GM12878 (cell line): ENCODE data around the gene FAM53B. TPM values are rescaled to one million over a fixed set of nuclear protein-coding genes. Genes with fewer than 3 reads are reported as not detected.

Experiments used
- ATAC-seq: fragments of 200-7000 bp; cut with Tn5 transposase; 3 replicates; pipeline ENCODE4 v1.9.1; 2020; ENCODE audit warnings: mild to moderate bottlenecking, moderate library complexity
- BruUV-seq: library from RNA; stranded (reverse); fragments of 400-500 nt; replicated peaks from 2 replicates; lab custom pipeline; 2021; lab: Mats Ljungman, UMichigan
- CTCF ChIA-PET: fragments of 300-600 bp; sonication (Branson Sonifier 250); formaldehyde crosslinking; extraction: SDS; loops from one replicate; lab custom pipeline; 2021; ENCODE audit warnings: inconsistent platforms; lab: Yijun Ruan, JAX
- POLR2A ChIA-PET: fragments of 350-600 bp; formaldehyde crosslinking; extraction: SDS; loops from one replicate; lab custom pipeline; 2021; ENCODE audit warnings: inconsistent platforms; lab: Charles Lee
- RAD21 ChIA-PET: fragments of 300-600 bp; sonication (Branson Sonifier 250); formaldehyde crosslinking; loops from one replicate; lab custom pipeline; 2023; ENCODE audit warnings: antibody characterized with exemption; ENCODE audit not compliant: unreplicated experiment; lab: Charles Lee
- SMC1A ChIA-PET: fragments of 300-600 bp; sonication (Branson Sonifier 250); formaldehyde crosslinking; loops from one replicate; lab custom pipeline; 2023; ENCODE audit not compliant: unreplicated experiment, uncharacterized antibody; lab: Charles Lee
- DNase-seq: peaks from one replicate; pipeline ENCODE4 v3.0.0-alpha.2; 2011; ENCODE audit warnings: low read depth, low spot score
- FAIRE-seq: peaks from 3 replicates; lab custom pipeline; 2011; peaks lifted over from hg19 to GRCh38; lab: Jason Lieb, UNC
- H2AFZ ChIP-seq: 2 replicates; pipeline ENCODE4 v1.6.0; 2011; ENCODE audit warnings: low read depth, low read length, control low read depth; ENCODE audit not compliant: control insufficient read depth
- H3K27ac ChIP-seq: 2 replicates; pipeline ENCODE4 v1.5.1; 2011; ENCODE audit warnings: control low read depth; ENCODE audit not compliant: control insufficient read depth, insufficient read depth
- H3K27me3 ChIP-seq, 2 experiments: replicated peaks in 1 of 2; 2 replicates each; pipeline versions ENCODE4 v1.6.0 to v1.6.1; 2011; ENCODE audit warnings: low read length in 1 of 2; ENCODE audit not compliant: control insufficient read depth in 2 of 2, insufficient read depth in 2 of 2
- H3K36me3 ChIP-seq, 2 experiments: 2 replicates each; pipeline ENCODE4 v1.5.1; 2011; ENCODE audit warnings: low read length in 1 of 2; ENCODE audit not compliant: control insufficient read depth in 2 of 2, insufficient read depth in 2 of 2
- H3K4me1 ChIP-seq: 2 replicates; pipeline ENCODE4 v1.6.1; 2011; ENCODE audit warnings: mild to moderate bottlenecking, low read length, moderate library complexity, mixed read lengths; ENCODE audit not compliant: control insufficient read depth, insufficient read depth
- H3K4me2 ChIP-seq: 2 replicates; pipeline ENCODE4 v1.6.0; 2011; ENCODE audit warnings: control low read depth; ENCODE audit not compliant: control insufficient read depth, insufficient read depth
- H3K4me3 ChIP-seq: fragments of 200-600 bp; sonication (generic); 2 replicates; pipeline ENCODE4 v1.5.1; 2016
- H3K79me2 ChIP-seq: 2 replicates; pipeline ENCODE4 v1.6.0; 2011; ENCODE audit warnings: low read length; ENCODE audit not compliant: control insufficient read depth, insufficient read depth
- H3K9ac ChIP-seq: 2 replicates; pipeline ENCODE4 v1.8.0; 2011; ENCODE audit warnings: low read length, control low read depth, mixed read lengths; ENCODE audit not compliant: control insufficient read depth, insufficient read depth
- H3K9me3 ChIP-seq: replicated peaks from 3 replicates; pipeline ENCODE4 v1.5.1; 2011; ENCODE audit warnings: mild to moderate bottlenecking, low read length; ENCODE audit not compliant: control insufficient read depth, insufficient read depth
- H4K20me1 ChIP-seq: 2 replicates; pipeline ENCODE4 v1.6.0; 2011; ENCODE audit not compliant: control insufficient read depth, insufficient read depth
- BHLHE40 ChIP-seq, 2 experiments: fragments of 450-650 bp in 1 of 2; IDR thresholded peaks; 2 replicates each; pipeline ENCODE4 v1.6.1; 2011 to 2017; ENCODE audit warnings: low read depth in 2 of 2, borderline replicate concordance in 1 of 2, improper control_type of control experiment in 1 of 2, low read length in 1 of 2, mild to moderate bottlenecking in 1 of 2
- CEBPB ChIP-seq, 2 experiments: fragments of 150-350 bp in 1 of 2; IDR thresholded peaks; 2 replicates each; pipeline ENCODE4 v1.6.1; 2012 to 2014; ENCODE audit warnings: low read depth in 2 of 2, low read length in 2 of 2, borderline replicate concordance in 1 of 2, inconsistent platforms in 1 of 2
- CHD1 ChIP-seq: IDR thresholded peaks from 2 replicates; pipeline ENCODE4 v1.6.1; 2012; ENCODE audit warnings: low read depth, low read length, improper control_type of control experiment
- FOXK2 ChIP-seq: fragments of 450-650 bp; IDR thresholded peaks from 2 replicates; pipeline ENCODE4 v1.6.1; 2017; ENCODE audit warnings: mild to moderate bottlenecking, moderate library complexity
- FOXM1 ChIP-seq: IDR thresholded peaks from 2 replicates; pipeline ENCODE4 v1.6.1; 2012; ENCODE audit warnings: low read depth, mild to moderate bottlenecking, inconsistent platforms, low read length, moderate library complexity
- NFXL1 ChIP-seq: fragments of 450-650 bp; IDR thresholded peaks from 2 replicates; pipeline ENCODE4 v1.6.1; 2017; ENCODE audit warnings: antibody characterized with exemption, mild to moderate bottlenecking, borderline replicate concordance
- NR2C1 ChIP-seq: fragments of 450-650 bp; IDR thresholded peaks from 2 replicates; pipeline ENCODE4 v1.6.1; 2017; ENCODE audit warnings: antibody characterized with exemption, mild to moderate bottlenecking, moderate library complexity
- POU2F2 ChIP-seq: IDR thresholded peaks from 3 replicates; pipeline ENCODE4 v1.6.1; 2011; ENCODE audit warnings: low read depth, mild to moderate bottlenecking, low read length, borderline replicate concordance
- RUNX3 ChIP-seq: IDR thresholded peaks from 2 replicates; pipeline ENCODE4 v1.6.1; 2012; ENCODE audit warnings: low read length, inconsistent platforms
- TCF12 ChIP-seq: IDR thresholded peaks from 2 replicates; pipeline ENCODE4 v1.6.1; 2011; ENCODE audit warnings: low read depth, mild to moderate bottlenecking, low read length
- ZNF274 ChIP-seq: IDR thresholded peaks from one replicate; pipeline ENCODE4 v1.8.0; 2011; ENCODE audit not compliant: insufficient read length, insufficient read depth
- WGBS: methylation state at CpG from one replicate; pipeline ENCODE4 v1.1.6; 2016; ENCODE audit warnings: low lambda C conversion rate; ENCODE audit not compliant: insufficient replicate concordance, insufficient coverage; ENCODE audit errors: missing lambda C conversion rate; 5-methylcytosine and 5-hydroxymethylcytosine counted together
- in situ Hi-C: fragments of 300-500 bp; cut with MboI; formaldehyde crosslinking; loops from 9 replicates; pipeline ENCODE4 v1.14.3; 2018; ENCODE audit warnings: mixed read lengths
- intact Hi-C: fragments of 100-400 bp; cut with micrococcal nuclease; formaldehyde crosslinking; loops from one replicate; pipeline ENCODE4 v1.14.2; 2022; ENCODE audit not compliant: unreplicated experiment
- polyA plus RNA-seq, 11 experiments: library from polyadenylated mRNA; depleted of rRNA in 4 of 11; unstranded in 6 of 11; stranded (reverse) in 5 of 11; fragments of >200 nt; fragmentation: Nextera tagmentation in 4 of 11; fragmentation: Illumina TruSeq in 1 of 11; extraction: Ambion mirVana in 4 of 11; extraction: Trizol in 1 of 11; gene quantifications; 1 replicate in 1 of 11; 2 replicates in 10 of 11; pipeline versions ENCODE4 v1.2.1 to v1.2.3, GENCODE V29; 2011 to 2016; ENCODE audit warnings: inconsistent platforms in 2 of 11, missing spikeins in 2 of 11, low read depth in 1 of 11
- total RNA-seq, 4 experiments: library from RNA; depleted of rRNA in 3 of 4; stranded (reverse); fragments of >200 nt in 3 of 4; fragmentation: Illumina TruSeq in 1 of 4; extraction: Trizol in 1 of 4; gene quantifications; 2 replicates each; pipeline versions ENCODE4 v1.2.1 to v1.2.3, GENCODE V29; 2013 to 2021
- TF ChIP-seq, protein P1 (sequence below): fragments of 450-650 bp; IDR thresholded peaks from 2 replicates; pipeline ENCODE4 v1.6.1; 2016; ENCODE audit warnings: mild to moderate bottlenecking
- TF ChIP-seq, protein P2 (sequence below): fragments of 450-650 bp; formaldehyde crosslinking; IDR thresholded peaks from 2 replicates; pipeline ENCODE4 v1.4.0; 2020; ENCODE audit warnings: mild to moderate bottlenecking, moderate library complexity
- TF ChIP-seq, protein P3 (sequence below): fragments of 450-650 bp; IDR thresholded peaks from 2 replicates; pipeline ENCODE4 v1.6.1; 2018; ENCODE audit warnings: borderline replicate concordance, mild to moderate bottlenecking; ENCODE audit not compliant: partially characterized antibody

Gene FAM53B
- total and polyA plus RNA-seq, 10 of the 15 experiments (the other 5 are each of a cell fraction or from before 2014, with no cell fraction given) = 0.05 to 26.3 (median 8.1) TPM

DNA sequence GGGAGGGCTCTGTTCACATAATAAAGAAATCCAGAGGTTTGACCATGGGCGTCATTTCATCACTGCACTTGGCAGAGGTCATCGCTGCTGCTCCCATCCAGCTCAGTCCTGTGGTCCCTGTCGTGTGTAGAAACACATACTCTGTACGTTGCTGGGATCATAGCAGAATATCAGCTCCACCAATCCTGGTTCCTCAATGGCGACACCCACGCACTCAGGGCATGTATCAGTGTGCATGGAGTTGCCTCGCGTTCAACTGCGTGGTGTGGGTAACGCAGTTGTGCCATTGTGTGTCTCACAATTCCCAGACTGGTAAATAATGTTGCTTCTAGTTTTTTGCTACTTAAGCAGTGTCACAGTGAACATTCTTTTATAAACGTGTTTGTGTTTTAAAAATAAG lies 171.4 kb downstream of the FAM53B start (continued):
- TF ChIP-seq, protein P1, sequence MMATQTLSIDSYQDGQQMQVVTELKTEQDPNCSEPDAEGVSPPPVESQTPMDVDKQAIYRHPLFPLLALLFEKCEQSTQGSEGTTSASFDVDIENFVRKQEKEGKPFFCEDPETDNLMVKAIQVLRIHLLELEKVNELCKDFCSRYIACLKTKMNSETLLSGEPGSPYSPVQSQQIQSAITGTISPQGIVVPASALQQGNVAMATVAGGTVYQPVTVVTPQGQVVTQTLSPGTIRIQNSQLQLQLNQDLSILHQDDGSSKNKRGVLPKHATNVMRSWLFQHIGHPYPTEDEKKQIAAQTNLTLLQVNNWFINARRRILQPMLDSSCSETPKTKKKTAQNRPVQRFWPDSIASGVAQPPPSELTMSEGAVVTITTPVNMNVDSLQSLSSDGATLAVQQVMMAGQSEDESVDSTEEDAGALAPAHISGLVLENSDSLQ = no peak
- no peak for TF ChIP-seq NR2C1
- no peak for TF ChIP-seq ZNF274
- no peak for TF ChIP-seq FOXM1
- TF ChIP-seq CHD1 = no peak

DNA sequence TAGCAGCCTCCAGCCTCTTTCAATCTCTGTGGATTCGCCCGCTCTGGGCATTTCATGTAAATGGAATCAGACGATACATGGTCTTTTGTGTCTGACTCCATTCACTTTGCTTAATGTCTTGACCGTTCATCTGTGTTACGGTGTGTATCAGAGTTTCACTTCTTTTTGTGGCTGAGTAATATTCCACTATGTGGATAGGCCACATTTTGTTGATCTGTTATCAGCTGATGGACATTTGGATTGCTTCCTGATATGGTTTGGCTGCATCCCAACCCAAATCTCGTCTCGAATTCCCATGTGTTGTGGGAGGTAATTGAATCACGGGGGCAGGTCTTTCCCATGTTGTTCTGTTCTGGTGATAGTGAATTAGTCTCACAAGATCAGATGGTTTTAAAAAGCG lies 173.5 kb downstream of the FAM53B start:
- ChIA-PET CTCF (no interaction called here), SMC1A (no interaction called here), RAD21 (no interaction called here), POLR2A (no interaction called here)
- ATAC-seq = no peak
- BruUV-seq = no TSS peak
- Histone ChIP-seq H3K79me2 (no peaks in the 10 kb centered on the region), H2AFZ (no peak overlapping the region), H4K20me1 (no peaks in the 10 kb centered on the region), H3K36me3 (no peaks in the 10 kb centered on the region), H3K27ac (no peak overlapping the region), H3K4me1 (no peaks in the 10 kb centered on the region), H3K27me3 (no peaks in the 10 kb centered on the region; a peak in 1 of 4 replicates), H3K4me2 (no peak overlapping the region), H3K9ac (no peak overlapping the region), H3K9me3 (no peaks in the 10 kb centered on the region), H3K4me3 (no peak overlapping the region)
- WGBS = 54% methylated on average over 9 of the region's 9 CpGs
- TF ChIP-seq BHLHE40 (IDR thresholded peaks at IDR 0.05; ENCODE audit: borderline replicate concordance in 1 of 2, low read depth in 2 of 2, low read length in 1 of 2) = no peak
- TF ChIP-seq POU2F2 = no peak
- TF ChIP-seq RUNX3 = no peak
- no peak for TF ChIP-seq TCF12
- TF ChIP-seq FOXK2 = no peak
- no peak for TF ChIP-seq NFXL1
- TF ChIP-seq, protein P2, sequence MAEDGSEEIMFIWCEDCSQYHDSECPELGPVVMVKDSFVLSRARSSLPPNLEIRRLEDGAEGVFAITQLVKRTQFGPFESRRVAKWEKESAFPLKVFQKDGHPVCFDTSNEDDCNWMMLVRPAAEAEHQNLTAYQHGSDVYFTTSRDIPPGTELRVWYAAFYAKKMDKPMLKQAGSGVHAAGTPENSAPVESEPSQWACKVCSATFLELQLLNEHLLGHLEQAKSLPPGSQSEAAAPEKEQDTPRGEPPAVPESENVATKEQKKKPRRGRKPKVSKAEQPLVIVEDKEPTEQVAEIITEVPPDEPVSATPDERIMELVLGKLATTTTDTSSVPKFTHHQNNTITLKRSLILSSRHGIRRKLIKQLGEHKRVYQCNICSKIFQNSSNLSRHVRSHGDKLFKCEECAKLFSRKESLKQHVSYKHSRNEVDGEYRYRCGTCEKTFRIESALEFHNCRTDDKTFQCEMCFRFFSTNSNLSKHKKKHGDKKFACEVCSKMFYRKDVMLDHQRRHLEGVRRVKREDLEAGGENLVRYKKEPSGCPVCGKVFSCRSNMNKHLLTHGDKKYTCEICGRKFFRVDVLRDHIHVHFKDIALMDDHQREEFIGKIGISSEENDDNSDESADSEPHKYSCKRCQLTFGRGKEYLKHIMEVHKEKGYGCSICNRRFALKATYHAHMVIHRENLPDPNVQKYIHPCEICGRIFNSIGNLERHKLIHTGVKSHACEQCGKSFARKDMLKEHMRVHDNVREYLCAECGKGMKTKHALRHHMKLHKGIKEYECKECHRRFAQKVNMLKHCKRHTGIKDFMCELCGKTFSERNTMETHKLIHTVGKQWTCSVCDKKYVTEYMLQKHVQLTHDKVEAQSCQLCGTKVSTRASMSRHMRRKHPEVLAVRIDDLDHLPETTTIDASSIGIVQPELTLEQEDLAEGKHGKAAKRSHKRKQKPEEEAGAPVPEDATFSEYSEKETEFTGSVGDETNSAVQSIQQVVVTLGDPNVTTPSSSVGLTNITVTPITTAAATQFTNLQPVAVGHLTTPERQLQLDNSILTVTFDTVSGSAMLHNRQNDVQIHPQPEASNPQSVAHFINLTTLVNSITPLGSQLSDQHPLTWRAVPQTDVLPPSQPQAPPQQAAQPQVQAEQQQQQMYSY (CRISPR knock-in tag) = no peak
- TF ChIP-seq CEBPB (IDR thresholded peaks at IDR 0.05; ENCODE audit: borderline replicate concordance in 1 of 2, low read depth in 2 of 2, low read length in 2 of 2) = no peak
- TF ChIP-seq, protein P3, sequence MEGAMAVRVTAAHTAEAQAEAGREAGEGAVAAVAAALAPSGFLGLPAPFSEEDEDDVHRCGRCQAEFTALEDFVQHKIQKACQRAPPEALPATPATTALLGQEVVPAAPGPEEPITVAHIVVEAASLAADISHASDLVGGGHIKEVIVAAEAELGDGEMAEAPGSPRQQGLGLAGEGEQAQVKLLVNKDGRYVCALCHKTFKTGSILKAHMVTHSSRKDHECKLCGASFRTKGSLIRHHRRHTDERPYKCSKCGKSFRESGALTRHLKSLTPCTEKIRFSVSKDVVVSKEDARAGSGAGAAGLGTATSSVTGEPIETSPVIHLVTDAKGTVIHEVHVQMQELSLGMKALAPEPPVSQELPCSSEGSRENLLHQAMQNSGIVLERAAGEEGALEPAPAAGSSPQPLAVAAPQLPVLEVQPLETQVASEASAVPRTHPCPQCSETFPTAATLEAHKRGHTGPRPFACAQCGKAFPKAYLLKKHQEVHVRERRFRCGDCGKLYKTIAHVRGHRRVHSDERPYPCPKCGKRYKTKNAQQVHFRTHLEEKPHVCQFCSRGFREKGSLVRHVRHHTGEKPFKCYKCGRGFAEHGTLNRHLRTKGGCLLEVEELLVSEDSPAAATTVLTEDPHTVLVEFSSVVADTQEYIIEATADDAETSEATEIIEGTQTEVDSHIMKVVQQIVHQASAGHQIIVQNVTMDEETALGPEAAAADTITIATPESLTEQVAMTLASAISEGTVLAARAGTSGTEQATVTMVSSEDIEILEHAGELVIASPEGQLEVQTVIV = no peak
- intact Hi-C loops = no loop called here
- FAIRE-seq = no peak
- in situ Hi-C loops = no loop called here
- no peak for DNase-seq
